CD14-positive monocyte (primary cell): ENCODE measurements around the gene CYP27B1. TPM values are rescaled to one million over a fixed set of nuclear protein-coding genes. Genes with fewer than 3 reads are reported as not detected.

ENCODE experiments used
- DNase-seq, 3 donors: peaks; one replicate each; pipeline ENCODE4 v3.0.0-alpha.2; 2011 to 2022
- H2AFZ ChIP-seq: 2 replicates; pipeline ENCODE4 v1.6.0; 2012; ENCODE audit warnings: mild to moderate bottlenecking, low read depth, low read length, inconsistent platforms; ENCODE audit not compliant: insufficient read depth, poor library complexity, severe bottlenecking
- H3K27ac ChIP-seq, 2 donors: 1 replicate in 1 of 2; 2 replicates in 1 of 2; pipeline ENCODE4 v1.5.1; 2012 to 2013; ENCODE audit warnings: low read length in 2 of 2, control low read depth in 1 of 2, inconsistent platforms in 1 of 2, low read depth in 1 of 2, mild to moderate bottlenecking in 1 of 2
- H3K27me3 ChIP-seq, 2 donors: one replicate each; pipeline versions ENCODE4 v1.6.0 to v1.6.1; 2011 to 2013; ENCODE audit warnings: low read length in 2 of 2; ENCODE audit not compliant: control insufficient read depth in 2 of 2, insufficient read depth in 2 of 2
- H3K36me3 ChIP-seq, 2 donors: replicated peaks in 1 of 2; 1 replicate in 1 of 2; 2 replicates in 1 of 2; pipeline versions ENCODE4 v1.5.1 to v1.6.1; 2012 to 2013; ENCODE audit warnings: low read length in 2 of 2, control low read depth in 1 of 2, inconsistent platforms in 1 of 2, mild to moderate bottlenecking in 1 of 2; ENCODE audit not compliant: insufficient read depth in 2 of 2, control insufficient read depth in 1 of 2
- H3K4me1 ChIP-seq, 2 donors: 1 replicate in 1 of 2; 2 replicates in 1 of 2; pipeline versions ENCODE4 v1.5.1 to v1.6.1; 2012 to 2013; ENCODE audit warnings: low read length in 2 of 2, control low read depth in 1 of 2, inconsistent platforms in 1 of 2, mild to moderate bottlenecking in 1 of 2, moderate library complexity in 1 of 2; ENCODE audit not compliant: insufficient read depth in 2 of 2, control insufficient read depth in 1 of 2
- H3K4me2 ChIP-seq: replicated peaks from 2 replicates; pipeline ENCODE3; 2012; ENCODE audit warnings: low read length, moderate library complexity, mild to moderate bottlenecking; ENCODE audit not compliant: poor library complexity, severe bottlenecking; ENCODE audit errors: extremely low read depth
- H3K4me3 ChIP-seq, 3 experiments: fragments of 200-600 bp in 1 of 3; sonication (generic) in 1 of 3; replicated peaks in 1 of 3; 1 replicate in 2 of 3; 2 replicates in 1 of 3; pipeline ENCODE4 v1.5.1; 2011 to 2013; ENCODE audit warnings: low read length in 3 of 3, mild to moderate bottlenecking in 3 of 3, control low read depth in 2 of 3, low read depth in 2 of 3, inconsistent platforms in 1 of 3, moderate library complexity in 1 of 3
- H3K79me2 ChIP-seq: 2 replicates; pipeline ENCODE4 v1.6.0; 2012; ENCODE audit warnings: mild to moderate bottlenecking, control low read depth, inconsistent platforms, low read length, moderate library complexity; ENCODE audit not compliant: insufficient read depth
- H3K9ac ChIP-seq: 2 replicates; pipeline ENCODE4 v1.6.0; 2017; ENCODE audit warnings: low read length, mild to moderate bottlenecking; ENCODE audit not compliant: insufficient read depth, poor library complexity, severe bottlenecking
- H3K9me3 ChIP-seq, 2 donors: replicated peaks in 1 of 2; 1 replicate in 1 of 2; 2 replicates in 1 of 2; pipeline versions ENCODE4 v1.5.1 to v1.6.1; 2012 to 2013; ENCODE audit warnings: low read length in 2 of 2, control low read depth in 1 of 2; ENCODE audit not compliant: control insufficient read depth in 1 of 2, insufficient read depth in 1 of 2
- H4K20me1 ChIP-seq: 2 replicates; pipeline ENCODE4 v1.6.0; 2012; ENCODE audit warnings: mild to moderate bottlenecking, low read length, control low read depth, moderate library complexity; ENCODE audit not compliant: insufficient read depth
- H3K27ac Mint-ChIP-seq, 7 donors: one replicate each; pipeline ENCODE4 v1.8.0; 2020; ENCODE audit warnings: mild to moderate bottlenecking in 7 of 7, mixed read lengths in 7 of 7, moderate library complexity in 6 of 7, inconsistent platforms in 2 of 7
- H3K27me3 Mint-ChIP-seq, 3 donors: one replicate each; pipeline ENCODE4 v1.8.0; 2021 to 2022; ENCODE audit warnings: low read depth in 3 of 3, mild to moderate bottlenecking in 3 of 3, mixed read lengths in 3 of 3, moderate library complexity in 3 of 3, inconsistent platforms in 1 of 3
- H3K36me3 Mint-ChIP-seq, 2 donors: one replicate each; pipeline ENCODE4 v1.8.0; 2020; ENCODE audit warnings: mixed read lengths in 2 of 2, inconsistent platforms in 1 of 2, mild to moderate bottlenecking in 1 of 2
- H3K4me1 Mint-ChIP-seq: one replicate; pipeline ENCODE4 v1.8.0; 2020; ENCODE audit warnings: mild to moderate bottlenecking, mixed read lengths
- H3K4me3 Mint-ChIP-seq, 2 donors: one replicate each; pipeline ENCODE4 v1.8.0; 2020; ENCODE audit warnings: mild to moderate bottlenecking in 2 of 2, mixed read lengths in 2 of 2, moderate library complexity in 1 of 2
- H3K9me3 Mint-ChIP-seq, 7 donors: one replicate each; pipeline ENCODE4 v1.8.0; 2020 to 2022; ENCODE audit warnings: mixed read lengths in 7 of 7, mild to moderate bottlenecking in 6 of 7, moderate library complexity in 6 of 7, inconsistent platforms in 2 of 7
- WGBS: methylation state at CpG from one replicate; pipeline ENCODE4 v1.1.5; 2013; ENCODE audit warnings: missing lambda C conversion rate; ENCODE audit not compliant: insufficient coverage; 5-methylcytosine and 5-hydroxymethylcytosine counted together
- intact Hi-C, 2 donors: fragments of 100-400 bp; cut with micrococcal nuclease; formaldehyde crosslinking; loops; one replicate each; pipeline versions ENCODE4 v1.15.0 to v1.15.1; 2023
- polyA plus RNA-seq, 3 donors: library from polyadenylated mRNA; depleted of rRNA in 1 of 3; unstranded in 2 of 3; stranded (reverse) in 1 of 3; fragments of 300-500 nt in 2 of 3; fragments of >200 nt in 1 of 3; fragmentation: Illumina TruSeq in 2 of 3; gene quantifications; 1 replicate in 2 of 3; 2 replicates in 1 of 3; pipeline ENCODE4 v1.2.3, GENCODE V29; 2012 to 2021
- TF ChIP-seq, protein P1 (sequence below): fragments of 200-600 bp; IDR thresholded peaks from one replicate; pipeline ENCODE4 v1.8.0; 2022; ENCODE audit warnings: antibody characterized with exemption, mild to moderate bottlenecking

The CYP27B1 gene
- polyA plus RNA-seq, 3 donors = 0.81 TPM; not detected in 2

DNA sequence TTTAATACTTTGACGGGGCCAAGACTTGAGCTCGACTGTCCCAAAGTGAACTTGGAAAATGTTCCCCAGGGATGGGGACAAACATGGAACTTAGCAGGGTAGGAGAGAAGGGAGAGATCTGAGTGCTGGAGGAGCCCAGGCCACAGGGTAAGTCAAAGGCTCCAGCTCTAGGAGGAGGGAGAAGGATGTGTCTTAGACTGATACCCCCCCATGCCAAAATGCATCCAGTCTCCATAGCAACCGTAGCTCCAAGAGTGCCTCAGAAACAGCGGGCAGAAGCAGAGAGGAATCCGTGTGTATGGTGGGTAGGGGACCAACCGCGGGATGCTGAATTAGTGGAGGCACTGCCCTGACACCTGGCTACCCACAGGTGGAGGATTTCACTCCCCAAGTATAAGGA is 27.5 kb downstream of the CYP27B1 start:
- Mint-ChIP-seq H3K27me3 (peaks cover 0 to under 1% (median 0%) of the 10 kb centered on the region in 3 donors), H3K4me3 (no peak overlapping the region), H3K27ac (peak overlapping the region in 1 of 7 donors; percentile 62), H3K9me3 (no peaks in the 10 kb centered on the region), H3K4me1 (peaks cover 41% of the 10 kb centered on the region), H3K36me3 (peaks cover 13 to 20% of the 10 kb centered on the region in 2 donors)
- Histone ChIP-seq H3K9me3 (no peaks in the 10 kb centered on the region), H3K79me2 (peaks cover 26% of the 10 kb centered on the region), H3K4me2 (no peak overlapping the region), H4K20me1 (no peaks in the 10 kb centered on the region), H2AFZ (no peak overlapping the region), H3K4me1 (peaks cover 32 to 35% of the 10 kb centered on the region in 2 donors), H3K27ac (no peak overlapping the region), H3K36me3 (peaks cover 6 to 17% of the 10 kb centered on the region in 2 donors), H3K27me3 (no peaks in the 10 kb centered on the region), H3K4me3 (no peak overlapping the region), H3K9ac (no peak overlapping the region)
- no peak for DNase-seq
- intact Hi-C loops = no loop called here
- WGBS = no CpG with 5 or more reads among the region's 7 CpGs
- TF ChIP-seq, protein P1, sequence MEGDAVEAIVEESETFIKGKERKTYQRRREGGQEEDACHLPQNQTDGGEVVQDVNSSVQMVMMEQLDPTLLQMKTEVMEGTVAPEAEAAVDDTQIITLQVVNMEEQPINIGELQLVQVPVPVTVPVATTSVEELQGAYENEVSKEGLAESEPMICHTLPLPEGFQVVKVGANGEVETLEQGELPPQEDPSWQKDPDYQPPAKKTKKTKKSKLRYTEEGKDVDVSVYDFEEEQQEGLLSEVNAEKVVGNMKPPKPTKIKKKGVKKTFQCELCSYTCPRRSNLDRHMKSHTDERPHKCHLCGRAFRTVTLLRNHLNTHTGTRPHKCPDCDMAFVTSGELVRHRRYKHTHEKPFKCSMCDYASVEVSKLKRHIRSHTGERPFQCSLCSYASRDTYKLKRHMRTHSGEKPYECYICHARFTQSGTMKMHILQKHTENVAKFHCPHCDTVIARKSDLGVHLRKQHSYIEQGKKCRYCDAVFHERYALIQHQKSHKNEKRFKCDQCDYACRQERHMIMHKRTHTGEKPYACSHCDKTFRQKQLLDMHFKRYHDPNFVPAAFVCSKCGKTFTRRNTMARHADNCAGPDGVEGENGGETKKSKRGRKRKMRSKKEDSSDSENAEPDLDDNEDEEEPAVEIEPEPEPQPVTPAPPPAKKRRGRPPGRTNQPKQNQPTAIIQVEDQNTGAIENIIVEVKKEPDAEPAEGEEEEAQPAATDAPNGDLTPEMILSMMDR = no peak

- Histone ChIP-seq H3K4me2 (no peak within 1 kb of the TSS), H3K4me1 (peaks cover 25 to 29% of the 10 kb centered on the region in 2 donors), H3K27ac (no peak within 1 kb of the TSS), H3K9ac (no peak within 1 kb of the TSS), H3K36me3 (peaks cover 13 to 23% of the 10 kb centered on the region in 2 donors), H3K4me3 (no peak within 1 kb of the TSS), H3K79me2 (peaks cover 26% of the 10 kb centered on the region), H3K9me3 (no peaks in the 10 kb centered on the region), H2AFZ (no peak within 1 kb of the TSS), H4K20me1 (no peaks in the 10 kb centered on the region), H3K27me3 (no peaks in the 10 kb centered on the region)
- DNase-seq = no peak
- Mint-ChIP-seq H3K4me1 (peaks cover 35% of the 10 kb centered on the region), H3K36me3 (peaks cover 19 to 26% of the 10 kb centered on the region in 2 donors), H3K27me3 (no peaks in the 10 kb centered on the region), H3K27ac (peak within 1 kb of the TSS in 1 of 7 donors; percentile 62), H3K4me3 (no peak within 1 kb of the TSS), H3K9me3 (no peaks in the 10 kb centered on the region)
- intact Hi-C loops = no loop called here
- TF ChIP-seq, protein P1 = no peak
- 80% methylated on average over 13 of the region's 36 CpGs for WGBS
Observed at GRCh38 chr12:57738661-57739237, 28.1 kb downstream of the CYP27B1 start, which contains the start of gene AGAP2. Gene AGAP2 (minus strand): TSS chr12:57738742. CDS start chr12:57738246, 496 bp downstream.
